OCI-LY1 (cell line): ENCODE measurements around the gene PIEZO1.

ENCODE experiments used
- EZH2 ChIP-seq: fragments of 200-600 bp; sonication (generic), shearing (Covaris generic); IDR thresholded peaks from 2 replicates; pipeline ENCODE4 v1.8.0; 2017; ENCODE audit warnings: borderline replicate concordance, mixed run types, mild to moderate bottlenecking, antibody characterized with exemption, low read length, moderate library complexity, mixed read lengths
- TF ChIP-seq, protein P1 (sequence below): fragments of 200-600 bp; sonication (generic), shearing (Covaris generic); IDR thresholded peaks from 2 replicates; pipeline ENCODE4 v1.5.1; 2017; ENCODE audit warnings: mild to moderate bottlenecking, antibody characterized with exemption, low read length, moderate library complexity, mixed read lengths

DNA sequence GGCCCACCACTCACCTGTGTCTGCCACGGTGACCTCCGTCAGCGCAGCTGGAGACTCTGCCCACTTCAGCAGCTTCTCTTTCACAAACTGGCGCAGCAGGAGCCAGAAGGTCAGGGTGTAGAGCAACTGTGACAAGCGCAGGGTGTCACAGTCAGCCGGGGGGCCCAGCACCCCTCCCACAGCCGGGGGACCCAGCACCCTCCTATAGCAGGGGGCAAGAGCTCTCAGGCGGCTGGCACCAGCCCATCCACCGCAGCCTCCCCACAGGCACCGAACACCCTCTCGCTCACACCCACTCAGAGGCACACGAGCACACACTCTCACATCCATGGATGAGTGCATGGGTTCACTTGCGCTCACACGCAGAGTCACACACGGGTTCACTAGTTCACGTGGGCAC, 49.9 kb downstream of the PIEZO1 start:
- TF ChIP-seq, protein P1, sequence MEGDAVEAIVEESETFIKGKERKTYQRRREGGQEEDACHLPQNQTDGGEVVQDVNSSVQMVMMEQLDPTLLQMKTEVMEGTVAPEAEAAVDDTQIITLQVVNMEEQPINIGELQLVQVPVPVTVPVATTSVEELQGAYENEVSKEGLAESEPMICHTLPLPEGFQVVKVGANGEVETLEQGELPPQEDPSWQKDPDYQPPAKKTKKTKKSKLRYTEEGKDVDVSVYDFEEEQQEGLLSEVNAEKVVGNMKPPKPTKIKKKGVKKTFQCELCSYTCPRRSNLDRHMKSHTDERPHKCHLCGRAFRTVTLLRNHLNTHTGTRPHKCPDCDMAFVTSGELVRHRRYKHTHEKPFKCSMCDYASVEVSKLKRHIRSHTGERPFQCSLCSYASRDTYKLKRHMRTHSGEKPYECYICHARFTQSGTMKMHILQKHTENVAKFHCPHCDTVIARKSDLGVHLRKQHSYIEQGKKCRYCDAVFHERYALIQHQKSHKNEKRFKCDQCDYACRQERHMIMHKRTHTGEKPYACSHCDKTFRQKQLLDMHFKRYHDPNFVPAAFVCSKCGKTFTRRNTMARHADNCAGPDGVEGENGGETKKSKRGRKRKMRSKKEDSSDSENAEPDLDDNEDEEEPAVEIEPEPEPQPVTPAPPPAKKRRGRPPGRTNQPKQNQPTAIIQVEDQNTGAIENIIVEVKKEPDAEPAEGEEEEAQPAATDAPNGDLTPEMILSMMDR: no peak
- TF ChIP-seq EZH2: no peak
